GM21447 (cell line): ENCODE measurements around the gene HABP4.
"Not testable (repeated sequence)": the region's sequence is repeated elsewhere in the genome, so short reads cannot be mapped to it uniquely, and the experiment has no call there.

Source experiments
- ATAC-seq: cut with Tn5 transposase; IDR thresholded peaks from one replicate; pipeline ENCODE4 v1.9.1; 2021; ENCODE audit not compliant: unreplicated experiment

HABP4 gene

DNA sequence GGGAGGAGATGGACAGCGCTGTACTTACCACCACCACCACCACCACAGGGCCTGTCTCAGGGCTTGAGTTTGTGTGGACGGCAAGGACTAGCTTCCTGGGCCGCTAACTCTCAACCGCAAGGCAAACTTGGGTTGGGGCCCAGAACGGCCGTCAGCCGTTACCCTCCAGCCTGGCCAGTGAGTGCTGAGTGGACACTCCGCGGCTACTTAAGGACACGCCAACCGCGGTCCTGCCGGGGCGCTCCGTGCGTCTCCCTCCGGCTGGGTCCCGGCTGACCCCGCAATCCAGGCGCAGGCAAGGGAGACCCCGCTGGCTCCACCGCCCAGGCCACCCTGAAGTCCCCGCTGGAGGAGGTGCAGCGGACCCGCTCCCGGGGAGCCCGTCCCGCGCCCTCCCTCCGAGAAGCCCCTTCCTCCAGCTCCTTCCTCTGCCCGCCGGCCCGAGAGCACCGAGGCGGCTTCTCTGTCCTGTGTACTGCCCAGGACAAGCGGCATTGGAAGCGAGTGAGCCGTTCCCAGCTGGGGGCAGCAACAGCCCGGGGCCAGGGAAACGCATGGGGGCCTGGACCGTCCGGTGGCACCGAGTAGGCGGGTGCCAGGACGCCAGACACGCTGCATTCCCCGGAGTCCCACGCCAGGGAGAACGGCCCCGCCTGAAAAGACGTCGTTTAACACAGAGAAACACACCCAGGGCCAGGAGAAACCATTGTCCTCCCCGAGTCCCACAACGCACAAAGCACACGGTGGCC, 46.6 kb downstream of the HABP4 start:
- ATAC-seq, result no peak

DNA sequence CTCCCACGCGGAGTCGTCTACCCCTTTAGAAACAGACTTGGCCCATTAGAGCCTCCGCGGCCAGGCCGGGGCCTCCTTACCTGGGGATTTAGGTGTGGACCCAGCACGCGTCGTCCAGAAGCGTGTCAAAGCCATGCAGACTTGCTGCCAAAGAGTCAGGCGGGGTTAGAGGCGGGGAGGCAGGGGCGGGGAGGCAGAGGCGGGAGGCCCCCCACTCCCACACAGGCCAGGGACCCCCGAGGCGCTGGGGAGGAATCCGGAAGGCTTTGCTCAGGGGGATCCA, 47.1 kb downstream of the HABP4 start:
- no peak for ATAC-seq

DNA sequence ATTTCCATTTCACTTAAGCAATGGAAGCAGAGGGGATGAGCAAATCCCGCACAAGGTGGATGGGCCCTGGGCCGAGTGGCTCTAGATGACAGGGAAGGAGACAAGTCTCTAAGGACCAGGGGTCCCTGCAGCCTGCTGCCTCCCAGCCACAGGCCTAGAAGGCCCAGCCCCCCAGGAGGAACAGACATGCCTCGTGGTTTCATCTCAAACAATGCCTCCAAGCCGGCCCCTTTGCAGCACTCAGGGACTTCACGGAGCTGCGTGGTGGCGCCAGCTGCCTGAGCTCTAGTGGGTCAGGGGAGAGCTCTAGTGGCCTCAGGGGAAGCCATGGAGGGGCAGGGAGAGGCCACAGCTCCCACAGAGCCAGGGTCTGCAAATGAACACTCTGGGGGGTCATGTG, 48.8 kb downstream of the HABP4 start:
- ATAC-seq, result no peak

DNA sequence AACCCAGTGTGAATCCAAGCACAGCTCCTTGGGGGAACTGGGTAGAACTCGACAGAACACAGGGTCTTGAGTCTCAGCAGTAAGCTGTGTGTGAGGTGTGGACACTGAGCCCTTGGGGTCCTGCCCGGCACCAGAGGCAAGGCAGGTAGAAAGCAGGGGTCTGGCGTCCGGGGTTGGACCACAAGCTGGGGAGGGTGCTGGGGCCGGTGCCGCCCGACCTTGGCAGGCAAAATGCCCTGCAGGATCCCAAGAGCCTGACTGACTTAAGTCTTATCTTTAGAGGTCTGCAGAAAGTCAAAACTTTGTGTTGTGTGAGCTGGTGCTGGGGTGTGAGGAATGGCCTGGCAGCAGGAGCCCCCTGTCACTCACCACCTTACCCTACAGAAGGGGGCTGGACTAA, 49.3 kb downstream of the HABP4 start:
- ATAC-seq, result no peak

DNA sequence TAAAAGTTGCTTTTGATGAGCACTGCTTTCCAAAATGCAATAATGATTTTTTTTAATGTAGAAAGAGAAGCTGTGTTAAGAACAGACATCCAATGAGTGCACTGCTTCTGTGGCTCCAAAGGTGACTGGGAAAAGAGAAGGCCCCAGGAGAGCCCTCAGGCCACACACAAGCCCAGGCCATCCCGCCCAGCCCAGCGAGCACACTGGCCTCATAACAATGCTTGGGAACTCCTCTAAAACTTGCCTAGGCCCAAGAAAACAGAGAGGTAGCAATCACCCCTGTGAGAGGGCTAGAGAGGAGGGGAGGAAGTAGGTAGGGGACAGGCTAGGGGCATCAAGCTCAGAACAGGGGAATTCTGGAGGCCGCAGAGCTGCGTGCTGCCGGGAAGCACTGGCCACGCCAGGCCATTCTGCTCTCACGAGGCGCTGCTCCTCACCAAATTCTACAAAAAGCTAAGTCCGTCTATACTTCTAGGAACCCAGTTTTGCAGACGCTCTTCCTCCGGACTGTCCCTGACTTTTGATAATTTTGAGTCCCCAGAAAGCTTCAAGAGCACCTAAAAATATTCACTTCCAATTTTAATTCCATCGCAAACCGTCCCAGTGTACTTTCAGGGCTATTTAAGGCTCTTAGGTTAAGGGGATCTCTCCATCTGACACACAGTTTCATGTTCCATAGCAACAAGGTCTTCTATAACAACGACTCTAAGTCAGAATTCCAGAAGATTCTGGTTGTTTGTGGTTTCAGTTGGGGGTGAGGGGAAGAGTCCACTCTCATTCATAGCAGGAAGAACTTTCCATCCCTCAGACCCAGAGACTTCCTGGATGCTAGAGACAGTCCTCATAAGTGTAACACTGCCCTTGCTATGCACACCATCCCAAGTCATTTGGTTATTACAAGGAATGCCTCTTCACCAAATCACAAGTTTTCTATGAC, 51.0 kb downstream of the HABP4 start:
- ATAC-seq, result no peak

DNA sequence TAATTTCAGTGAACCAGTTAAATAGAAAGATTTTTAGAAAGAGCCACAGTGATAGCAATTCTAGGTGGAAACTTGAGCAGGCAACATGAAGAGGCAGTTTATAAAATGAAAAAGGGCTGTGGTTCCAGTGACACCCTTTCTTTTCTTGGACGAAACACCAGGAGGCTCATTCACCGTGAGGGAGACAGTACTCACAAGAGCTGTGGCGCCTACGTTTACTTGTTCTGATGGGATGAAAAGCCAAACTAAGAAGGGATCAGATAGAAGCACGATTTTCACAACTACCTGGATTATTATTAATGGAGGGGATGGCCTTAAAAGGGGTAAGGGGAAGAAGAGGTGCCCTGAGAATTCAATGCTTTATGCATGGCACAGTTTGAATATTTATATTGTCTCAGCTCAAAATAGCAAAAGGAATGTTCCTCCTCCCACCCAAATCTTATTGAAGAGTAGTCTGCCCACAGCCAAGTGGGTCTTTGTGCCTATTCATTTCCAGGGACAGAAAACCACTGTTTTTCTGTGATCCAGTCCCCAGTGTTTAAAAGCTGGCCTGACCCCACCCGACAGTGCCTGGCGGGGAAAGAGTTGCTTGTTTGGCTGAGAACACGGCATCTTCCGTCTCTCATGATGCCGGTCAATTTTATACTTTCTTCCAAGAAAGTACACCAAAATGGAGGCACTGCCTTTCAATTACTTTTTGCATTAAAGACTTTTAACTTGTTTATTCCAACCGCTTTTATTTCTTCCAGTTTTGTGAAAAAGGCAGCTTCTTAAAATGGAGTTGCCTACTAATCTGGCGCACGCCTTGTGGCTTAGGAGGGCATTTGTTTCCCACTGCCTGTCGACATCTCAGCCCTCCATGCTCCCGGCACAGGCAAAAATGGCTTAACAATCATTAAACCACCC, 51.9 kb downstream of the HABP4 start:
- no peak for ATAC-seq

DNA sequence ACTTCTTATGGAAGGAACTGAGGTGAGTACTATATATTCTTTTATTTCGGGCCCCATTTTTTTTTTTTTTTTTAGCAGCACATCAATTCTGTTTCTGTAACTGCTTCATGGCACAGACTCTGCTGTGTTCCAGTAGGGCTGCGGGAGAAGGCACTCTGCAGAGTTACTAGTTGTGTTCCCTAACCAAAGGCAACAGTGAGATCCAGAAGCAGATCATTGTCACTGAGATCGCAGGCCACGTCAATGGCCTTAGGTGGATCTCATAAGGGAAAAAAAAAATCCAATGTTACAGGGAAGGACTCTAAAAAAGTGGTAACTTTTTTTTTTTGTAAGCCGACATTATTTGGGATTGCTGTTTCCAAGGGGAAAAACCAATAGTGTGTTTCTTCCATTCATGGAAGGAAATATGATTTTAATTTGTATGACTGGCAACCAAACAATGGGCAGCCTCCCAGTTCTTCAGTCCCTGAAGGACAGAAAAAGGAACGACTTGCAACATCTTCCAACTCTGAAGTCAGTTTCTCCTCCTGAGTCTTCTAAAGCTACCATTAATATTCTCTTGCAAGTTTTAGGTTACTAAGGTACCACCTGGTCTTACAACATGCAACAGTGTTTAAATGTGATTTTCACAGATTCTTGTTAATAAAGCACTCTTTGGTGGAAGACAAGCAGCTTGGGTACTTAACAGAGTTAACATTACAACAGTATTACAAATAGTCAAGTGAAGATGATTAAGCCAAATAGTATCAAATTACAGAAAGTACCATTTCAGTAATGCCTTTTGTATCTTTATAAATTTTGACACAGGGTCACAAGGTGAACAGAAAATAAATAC, 52.8 kb downstream of the HABP4 start:
- no peak for ATAC-seq

DNA sequence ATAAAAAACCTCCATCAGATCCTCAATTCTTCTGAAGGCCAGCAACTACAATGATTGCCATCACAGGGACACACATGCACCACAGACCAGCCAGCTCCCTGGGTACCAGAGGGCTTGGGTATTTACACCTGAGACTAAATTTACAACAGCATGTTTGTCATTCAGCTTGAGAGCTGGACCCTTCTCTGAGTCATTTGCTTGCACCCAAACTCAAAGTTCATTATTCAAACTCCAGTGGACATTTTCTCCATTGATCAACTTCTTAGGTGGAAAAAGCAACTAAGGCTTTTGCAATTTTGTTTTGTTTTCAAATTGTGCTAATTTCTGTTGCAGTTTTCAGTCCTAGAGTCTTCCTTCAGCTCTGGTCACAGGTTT, 53.4 kb downstream of the HABP4 start:
- ATAC-seq, result not testable (repeated sequence)

DNA sequence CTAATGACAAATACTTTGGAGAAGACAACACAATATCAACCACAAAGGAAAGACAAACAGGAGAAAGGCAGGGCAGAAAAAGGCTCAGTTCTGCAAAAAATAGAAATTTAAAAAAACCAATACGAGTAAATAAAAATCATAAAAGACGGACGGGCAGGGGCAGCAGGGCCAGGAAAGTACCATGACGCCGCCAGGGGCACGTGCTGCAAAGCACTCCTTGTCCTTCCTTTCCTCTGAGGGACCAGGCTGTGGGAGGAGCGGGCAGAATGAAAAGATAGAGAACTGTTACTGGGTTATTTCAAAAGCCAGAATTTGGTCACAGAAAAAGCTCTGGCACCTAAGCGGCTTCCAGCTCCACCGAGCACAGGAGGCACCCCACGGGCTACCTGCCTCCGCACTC, 53.9 kb downstream of the HABP4 start:
- no peak for ATAC-seq

DNA sequence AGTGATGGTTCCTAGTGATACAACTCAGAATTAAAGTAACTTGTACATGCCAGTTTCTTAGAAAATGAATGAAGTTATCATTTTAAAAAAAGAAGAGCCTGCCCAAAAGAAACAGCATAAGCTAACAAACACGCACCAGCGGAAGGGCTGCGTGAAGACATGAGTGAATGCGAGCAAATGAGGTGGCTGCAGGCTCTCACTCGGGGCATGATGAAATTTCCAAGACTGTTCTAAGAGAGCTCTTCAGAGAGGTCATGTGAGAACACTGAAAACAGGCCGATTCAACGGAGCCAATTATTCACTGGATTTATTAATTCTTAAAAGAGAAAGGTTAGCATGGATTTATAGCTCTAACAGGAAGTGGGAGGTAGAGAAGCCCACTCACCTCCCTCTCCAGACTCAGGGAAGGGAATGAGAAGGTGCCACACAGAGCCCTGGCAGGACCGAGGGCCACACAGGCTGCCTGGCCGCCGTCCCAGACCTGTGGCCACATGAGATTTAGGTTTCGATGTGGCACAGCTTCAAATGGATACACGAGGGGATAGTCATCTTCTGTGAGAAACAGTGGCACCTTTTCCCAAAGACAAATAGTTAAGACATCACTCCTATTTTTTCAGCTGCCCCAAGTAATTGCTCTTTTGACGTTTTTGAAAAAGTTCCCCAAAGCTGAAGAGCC, 55.5 kb downstream of the HABP4 start:
- no peak for ATAC-seq

DNA sequence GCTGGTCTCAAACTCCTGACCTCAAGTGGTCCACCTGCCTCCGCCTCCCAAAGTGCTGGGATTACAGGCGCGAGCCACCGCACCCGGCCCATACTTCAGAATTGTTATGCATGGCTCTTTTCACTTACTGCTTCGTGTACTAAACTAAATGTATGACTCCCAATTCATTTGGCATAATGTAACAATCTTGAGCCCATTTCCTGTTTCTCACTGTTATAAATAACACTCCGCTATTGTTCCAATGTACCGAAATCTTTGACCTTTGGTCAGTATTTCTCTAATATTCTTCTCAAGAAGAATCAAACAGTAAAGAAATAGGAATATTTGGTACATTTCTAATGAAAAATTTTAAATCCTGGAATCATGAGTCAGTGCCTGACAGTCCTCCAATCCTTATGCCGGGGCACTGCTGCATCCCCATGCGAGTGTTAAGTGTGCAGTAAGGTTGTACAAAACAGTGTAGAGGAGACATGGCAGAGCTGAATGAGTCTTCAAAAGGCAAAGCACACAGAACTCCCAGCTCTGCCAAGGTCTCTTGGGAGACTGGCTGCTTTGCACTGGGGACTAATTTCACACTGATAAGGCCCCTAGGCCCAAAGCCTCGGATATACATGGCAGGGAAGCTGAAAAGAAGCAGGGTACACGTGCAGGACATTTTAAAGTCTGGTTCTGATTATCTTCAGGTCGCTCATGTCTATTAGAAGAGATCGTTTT, 58.4 kb downstream of the HABP4 start:
- ATAC-seq, result no peak

DNA sequence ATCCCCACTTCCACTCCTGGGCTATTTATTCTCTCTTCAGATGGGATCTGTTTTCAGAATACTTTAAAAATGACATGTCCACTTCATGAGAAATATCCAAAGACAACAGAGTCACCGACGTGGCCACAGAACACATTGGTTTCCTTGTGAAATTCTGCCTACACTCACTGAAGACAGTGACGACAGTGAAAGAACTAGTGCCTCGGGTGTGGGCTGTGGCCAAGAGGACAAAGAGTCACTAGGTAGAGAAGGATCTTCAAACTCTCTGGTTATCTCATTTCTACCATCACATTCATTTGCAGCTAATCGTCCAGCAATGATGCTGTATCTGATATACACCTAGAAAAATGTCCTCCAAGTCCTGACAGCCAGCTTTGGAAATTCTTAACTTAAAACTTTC, 59.1 kb downstream of the HABP4 start:
- no peak for ATAC-seq

DNA sequence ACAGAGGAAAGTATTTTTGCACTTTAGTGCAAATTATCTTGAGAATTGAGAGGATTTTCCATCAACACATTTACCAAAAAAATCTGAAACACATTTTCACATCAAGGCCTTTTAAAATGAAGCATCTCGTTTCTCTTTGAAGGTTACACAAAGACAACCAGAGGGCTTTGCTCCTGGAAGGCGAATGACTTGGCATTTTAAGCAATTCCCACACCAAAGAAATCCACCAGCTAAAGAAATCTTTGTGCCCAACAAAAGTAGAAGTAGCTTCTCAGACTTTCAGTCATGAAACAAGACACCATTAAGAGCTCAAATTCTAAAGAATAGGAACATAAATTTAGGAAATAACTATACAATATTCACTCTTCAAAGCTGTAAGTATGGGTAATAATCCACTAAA, 59.9 kb downstream of the HABP4 start:
- ATAC-seq, result no peak

DNA sequence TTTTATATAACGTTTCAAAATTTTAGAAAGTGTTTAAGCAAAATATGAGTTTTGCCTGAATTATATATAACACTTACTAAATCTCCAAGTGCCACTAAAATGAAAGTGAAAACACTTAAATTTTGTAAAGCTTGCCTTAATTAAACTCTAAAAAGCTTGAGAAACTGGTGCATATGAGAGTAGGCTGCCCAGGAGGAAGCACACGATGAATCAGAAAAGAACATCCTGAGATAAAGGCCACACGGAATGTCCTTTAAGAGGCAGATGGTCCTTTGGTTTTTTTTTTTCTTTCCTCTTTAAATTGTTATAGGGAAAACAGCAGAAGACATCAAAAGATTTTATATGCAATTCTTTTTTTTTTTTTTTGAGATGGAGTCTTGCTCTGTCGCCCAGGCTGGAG, 60.3 kb downstream of the HABP4 start:
- ATAC-seq, result no peak

DNA sequence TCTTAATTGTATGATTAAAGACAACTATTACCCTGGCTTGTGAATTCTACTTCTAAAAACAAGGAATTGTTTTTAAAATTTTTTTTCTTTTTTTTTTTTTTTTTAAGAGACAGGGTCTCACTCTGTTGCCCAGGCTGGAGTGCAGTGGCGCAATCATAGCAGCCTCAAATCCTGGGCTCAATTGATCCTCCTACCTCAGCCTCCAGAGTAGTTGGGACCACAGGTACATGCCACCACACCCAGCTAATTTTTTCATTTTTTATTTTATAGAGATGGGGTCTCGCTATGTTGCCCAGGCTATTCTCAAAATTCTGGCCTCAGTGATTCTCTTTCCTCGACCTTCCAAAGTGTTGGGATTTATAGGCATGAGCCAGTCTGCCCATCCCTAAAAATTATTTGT, 62.3 kb downstream of the HABP4 start:
- ATAC-seq, result no peak

DNA sequence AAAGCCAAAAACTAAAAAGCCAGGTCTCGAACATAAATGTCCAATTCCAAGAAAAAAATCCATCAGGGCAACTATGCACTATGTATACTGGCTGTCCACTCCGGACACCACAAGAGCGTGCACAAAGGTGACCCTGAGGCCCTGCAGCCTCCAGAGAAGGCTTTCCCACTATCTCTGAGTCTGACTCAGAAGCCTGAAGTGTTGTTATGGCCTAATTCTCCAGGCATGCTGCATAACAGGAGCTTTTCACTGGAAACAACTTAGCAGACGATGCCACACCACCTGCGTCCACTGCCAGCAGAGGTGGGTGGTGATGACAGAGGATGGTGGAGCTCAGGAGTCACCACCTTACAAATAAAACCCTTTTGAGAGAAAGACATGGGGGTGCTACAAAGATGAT, 63.7 kb downstream of the HABP4 start:
- no peak for ATAC-seq

DNA sequence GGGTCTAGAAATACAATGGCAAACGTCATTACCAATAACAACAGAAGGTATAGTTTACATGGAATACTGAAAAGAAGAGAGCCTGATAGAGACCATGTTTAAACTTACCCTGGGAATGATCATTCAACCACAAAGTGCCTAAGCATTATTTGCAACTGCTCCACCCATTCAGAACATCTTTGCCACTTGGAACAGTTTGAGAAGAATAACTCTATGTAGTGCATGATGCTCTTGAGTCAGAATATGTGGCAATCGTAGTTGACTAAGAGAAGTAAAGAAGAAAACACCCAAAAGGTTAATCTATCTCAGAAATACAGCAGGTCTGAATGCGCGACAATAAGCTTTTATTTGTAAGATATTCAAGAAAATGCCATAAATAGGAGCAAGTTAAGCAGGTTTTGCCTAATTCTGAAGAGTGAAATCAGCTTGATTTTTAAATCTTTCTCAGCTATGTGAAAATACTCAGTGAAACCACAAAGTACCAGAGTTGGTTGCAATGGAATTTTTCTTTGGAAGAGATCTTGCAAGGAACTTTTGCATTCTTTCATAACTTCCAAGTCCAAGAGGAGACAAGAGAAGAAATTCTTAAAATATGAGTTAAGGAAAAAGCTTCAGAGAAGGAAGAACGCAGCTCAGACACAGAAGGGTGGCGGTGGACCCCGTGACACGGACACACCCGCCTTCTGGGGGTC, 64.3 kb downstream of the HABP4 start:
- ATAC-seq, result no peak

DNA sequence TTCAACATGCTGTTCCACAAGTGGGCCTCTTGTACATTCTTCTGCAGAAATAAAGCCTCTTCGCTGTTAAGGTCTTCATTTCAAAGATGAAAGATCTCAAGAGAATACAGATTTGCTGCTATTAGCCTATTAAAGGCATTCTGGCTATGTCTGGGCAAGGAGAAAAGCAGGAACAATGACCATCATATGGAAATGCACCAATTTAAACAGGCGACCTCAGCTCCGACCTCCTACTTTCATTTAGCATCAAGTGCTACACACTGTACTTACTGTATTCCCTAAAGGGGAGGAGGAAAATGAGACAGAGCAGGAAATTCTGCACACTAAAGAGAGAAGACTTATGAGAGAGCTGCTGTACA, 64.8 kb downstream of the HABP4 start:
- ATAC-seq, result no peak
